Suppressor macrophage (primary cell): ENCODE data around the gene KCNQ4.

Source experiments
- DNase-seq, 4 experiments: peaks; one replicate each; pipeline ENCODE4 v3.0.0-alpha.2; 2020 to 2022

KCNQ4 gene

GRCh38 chr1:40795811-40796586 lies 12.4 kb downstream of the KCNQ4 start:
- no peak for DNase-seq

GRCh38 chr1:40796939-40797667 lies 13.5 kb downstream of the KCNQ4 start:
- DNase-seq: no peak

- no peak for DNase-seq
Measured at GRCh38 chr1:40797668-40798010, 14.1 kb downstream of the KCNQ4 start.

- peak in 1 of 4 experiments; percentile 26 for DNase-seq
Measured at GRCh38 chr1:40798366-40799281, 15.0 kb downstream of the KCNQ4 start.

GRCh38 chr1:40799351-40799867 lies 15.8 kb downstream of the KCNQ4 start:
- no peak for DNase-seq

- no peak for DNase-seq
Measured at GRCh38 chr1:40801742-40802077, 18.1 kb downstream of the KCNQ4 start.

GRCh38 chr1:40802078-40802741 lies 18.6 kb downstream of the KCNQ4 start:
- DNase-seq: peak; percentile 72 to 90 (median 80)

- DNase-seq: no peak
Measured at GRCh38 chr1:40802742-40803113, 19.1 kb downstream of the KCNQ4 start.

- DNase-seq: no peak
Measured at GRCh38 chr1:40803447-40803846, 19.9 kb downstream of the KCNQ4 start.

- no peak for DNase-seq
Measured at GRCh38 chr1:40803902-40804301, 20.3 kb downstream of the KCNQ4 start.

- DNase-seq: no peak
Measured at GRCh38 chr1:40806240-40806639, 22.7 kb downstream of the KCNQ4 start.

- no peak for DNase-seq
Measured at GRCh38 chr1:40806731-40807695, 23.4 kb downstream of the KCNQ4 start.

- no peak for DNase-seq
Measured at GRCh38 chr1:40808002-40808401, 24.4 kb downstream of the KCNQ4 start.

GRCh38 chr1:40808444-40808843 lies 24.9 kb downstream of the KCNQ4 start:
- DNase-seq: no peak

GRCh38 chr1:40808909-40809308 lies 25.3 kb downstream of the KCNQ4 start:
- DNase-seq: peak; percentile 15 to 44 (median 37)

GRCh38 chr1:40810927-40811326 lies 27.3 kb downstream of the KCNQ4 start:
- no peak for DNase-seq

GRCh38 chr1:40815420-40815819 lies 31.8 kb downstream of the KCNQ4 start:
- DNase-seq: no peak

- DNase-seq: peak in 2 of 4 experiments; percentile 22 to 31
Measured at GRCh38 chr1:40817791-40818263, 34.2 kb downstream of the KCNQ4 start.

GRCh38 chr1:40818264-40818961 lies 34.8 kb downstream of the KCNQ4 start:
- DNase-seq: peak; percentile 16 to 63 (median 37)

- no peak for DNase-seq
Measured at GRCh38 chr1:40819101-40819500, 35.5 kb downstream of the KCNQ4 start.
